GM04504 (cell line): ENCODE measurements around the gene RNPEP.
"Not testable (repeated sequence)": the region's sequence is repeated elsewhere in the genome, so short reads cannot be mapped to it uniquely, and the experiment has no call there.

Experiments used
- DNase-seq: peaks from one replicate; pipeline ENCODE4 v3.0.0-alpha.2; 2012; ENCODE audit warnings: low read depth

The RNPEP gene, protein sequence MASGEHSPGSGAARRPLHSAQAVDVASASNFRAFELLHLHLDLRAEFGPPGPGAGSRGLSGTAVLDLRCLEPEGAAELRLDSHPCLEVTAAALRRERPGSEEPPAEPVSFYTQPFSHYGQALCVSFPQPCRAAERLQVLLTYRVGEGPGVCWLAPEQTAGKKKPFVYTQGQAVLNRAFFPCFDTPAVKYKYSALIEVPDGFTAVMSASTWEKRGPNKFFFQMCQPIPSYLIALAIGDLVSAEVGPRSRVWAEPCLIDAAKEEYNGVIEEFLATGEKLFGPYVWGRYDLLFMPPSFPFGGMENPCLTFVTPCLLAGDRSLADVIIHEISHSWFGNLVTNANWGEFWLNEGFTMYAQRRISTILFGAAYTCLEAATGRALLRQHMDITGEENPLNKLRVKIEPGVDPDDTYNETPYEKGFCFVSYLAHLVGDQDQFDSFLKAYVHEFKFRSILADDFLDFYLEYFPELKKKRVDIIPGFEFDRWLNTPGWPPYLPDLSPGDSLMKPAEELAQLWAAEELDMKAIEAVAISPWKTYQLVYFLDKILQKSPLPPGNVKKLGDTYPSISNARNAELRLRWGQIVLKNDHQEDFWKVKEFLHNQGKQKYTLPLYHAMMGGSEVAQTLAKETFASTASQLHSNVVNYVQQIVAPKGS

GRCh38 chr1:201982623-201983379 is at the start of gene RNPEP:
RNPEP (plus strand) TSS chr1:201982648; CDS start chr1:201982667, 19 bp downstream.
- peak; percentile 50 for DNase-seq

DNA sequence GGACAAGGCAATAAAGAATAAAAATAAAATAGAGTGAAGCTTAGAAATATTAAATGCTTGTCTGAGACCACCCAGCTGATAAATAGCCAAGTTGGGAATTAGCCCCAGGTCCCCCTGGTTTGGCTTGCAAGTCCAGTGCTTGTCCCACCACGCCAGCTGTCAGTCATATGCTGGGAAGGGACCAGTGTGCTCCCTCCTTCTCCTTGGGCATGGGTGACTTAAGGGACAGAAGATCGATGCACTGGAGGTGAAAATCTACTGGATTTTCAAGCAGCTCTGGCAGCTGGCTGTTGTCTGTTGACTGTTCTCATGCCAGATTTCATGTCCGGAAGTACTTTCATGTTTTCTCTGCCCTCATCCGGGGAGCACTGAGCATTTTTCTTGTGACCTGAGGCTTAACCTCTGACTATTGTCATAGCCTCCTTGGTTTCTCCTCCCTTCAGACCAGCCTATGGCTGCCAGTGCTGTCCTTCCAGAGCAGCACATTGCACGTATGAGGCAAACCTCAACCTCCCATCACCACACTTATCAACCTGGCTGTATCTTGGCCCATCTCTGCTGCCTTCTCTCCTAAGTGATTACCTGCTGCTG is 48.5 kb upstream of the RNPEP start:
- DNase-seq: no peak

DNA sequence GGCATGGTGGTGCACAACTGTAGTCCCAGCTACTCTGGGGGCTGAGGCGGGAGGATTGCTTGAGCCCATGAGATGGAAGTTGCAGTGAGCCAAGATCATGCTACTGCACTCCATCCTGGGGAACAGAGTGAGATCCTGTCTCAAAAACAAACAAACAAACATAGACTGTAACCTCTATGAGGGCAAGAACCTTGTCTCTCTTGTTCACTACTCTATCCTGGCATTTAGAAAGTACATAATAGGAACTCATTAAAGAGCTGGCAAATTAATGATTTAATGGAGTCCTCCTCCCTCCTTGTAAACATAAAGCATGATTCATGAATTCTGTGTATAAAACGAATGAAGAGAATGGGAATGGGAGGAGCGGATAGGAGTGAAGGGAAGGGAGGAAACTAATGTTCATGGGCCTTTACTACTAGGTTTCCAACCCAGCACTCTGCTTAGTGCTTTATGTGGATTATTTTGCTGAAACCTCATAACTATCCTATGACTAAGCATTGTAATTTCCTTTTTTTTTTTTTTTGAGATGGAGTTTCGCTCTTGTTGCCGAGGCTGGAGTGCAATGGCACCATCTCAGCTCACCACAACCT is 44.7 kb upstream of the RNPEP start:
- DNase-seq: peak; percentile 62

GRCh38 chr1:201938440-201939035 is 43.9 kb upstream of the RNPEP start:
- no peak for DNase-seq

- DNase-seq: no peak
Observed at GRCh38 chr1:201939148-201939547, 43.3 kb upstream of the RNPEP start.

DNA sequence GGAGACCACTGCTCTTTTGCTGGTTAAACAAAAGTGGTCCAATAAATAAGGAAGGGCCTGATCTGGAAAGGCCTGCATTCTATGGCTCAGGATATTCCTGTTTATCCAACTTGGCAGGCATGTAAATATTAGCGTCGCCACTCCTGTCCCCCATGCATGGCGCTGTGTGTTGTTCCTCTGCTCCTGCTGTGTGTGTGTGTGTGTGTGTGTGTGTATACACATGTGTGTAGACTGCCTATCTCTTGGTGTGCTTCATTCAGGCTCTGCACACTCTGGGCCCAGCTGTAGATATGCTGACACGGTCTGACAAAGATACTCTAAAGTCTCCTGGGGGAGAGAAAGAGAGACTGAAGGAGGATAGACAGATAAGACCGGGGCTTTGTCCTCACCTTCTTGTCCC is 42.9 kb upstream of the RNPEP start:
- DNase-seq: no peak

- not testable (repeated sequence) for DNase-seq
Observed at GRCh38 chr1:201940316-201940715, 42.1 kb upstream of the RNPEP start.

DNA sequence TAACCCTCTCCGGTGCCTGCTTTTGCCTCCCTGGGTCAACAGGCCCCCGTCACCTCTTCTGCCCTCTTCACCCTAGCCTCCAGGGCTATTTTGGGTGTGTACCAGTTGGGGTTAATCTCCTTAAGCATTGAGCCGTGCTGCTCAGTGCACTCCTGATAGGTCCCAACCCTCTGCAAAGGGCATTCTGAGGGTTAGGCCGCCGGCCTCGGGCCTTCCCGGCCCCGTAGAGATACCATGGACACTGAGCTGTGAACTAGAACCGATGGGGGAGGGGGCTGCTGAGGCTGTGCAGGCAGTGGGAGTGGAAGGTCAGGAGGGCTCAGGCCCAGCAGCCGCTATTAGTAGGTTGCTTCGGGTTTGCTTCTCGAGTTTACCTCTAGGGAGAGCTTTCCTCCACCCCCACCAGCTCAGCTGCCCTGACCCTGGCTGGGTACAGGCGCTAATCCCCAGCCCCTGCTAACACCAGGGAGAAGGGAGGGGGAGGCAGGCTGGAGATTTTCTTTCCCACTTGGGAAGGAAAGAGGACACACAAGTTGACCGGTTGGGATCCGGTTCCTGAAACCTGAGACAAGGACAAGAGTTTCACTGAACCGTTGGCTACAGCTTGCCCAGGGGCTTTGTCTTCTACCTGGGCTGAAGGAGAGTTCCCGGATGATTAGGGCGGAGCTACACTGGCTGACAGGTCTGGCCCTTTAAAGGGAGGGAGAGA is 40.9 kb upstream of the RNPEP start:
- no peak for DNase-seq

GRCh38 chr1:201942129-201942495 is 40.3 kb upstream of the RNPEP start:
- DNase-seq: no peak

GRCh38 chr1:201944002-201944401 is 38.4 kb upstream of the RNPEP start:
- DNase-seq: no peak

DNA sequence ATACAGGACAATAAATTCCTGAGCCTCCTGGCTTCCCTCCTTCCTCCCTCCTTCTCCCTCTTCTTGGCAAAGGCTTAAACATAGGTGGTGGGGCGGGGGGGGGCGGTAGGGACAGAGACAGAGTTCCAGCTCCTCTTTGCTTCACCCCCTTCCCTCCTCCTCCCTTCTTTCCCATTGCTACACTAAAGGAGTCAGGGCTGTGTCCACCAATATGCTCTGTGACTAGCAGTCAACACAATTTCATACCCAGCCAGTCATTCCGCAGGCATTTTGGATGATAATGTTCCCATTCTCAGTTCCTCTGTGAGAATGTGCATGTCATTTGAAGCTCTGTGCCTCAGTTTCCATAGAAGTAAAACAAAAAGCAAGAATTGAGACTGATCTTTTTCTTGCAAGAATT is 37.8 kb upstream of the RNPEP start:
- no peak for DNase-seq

DNA sequence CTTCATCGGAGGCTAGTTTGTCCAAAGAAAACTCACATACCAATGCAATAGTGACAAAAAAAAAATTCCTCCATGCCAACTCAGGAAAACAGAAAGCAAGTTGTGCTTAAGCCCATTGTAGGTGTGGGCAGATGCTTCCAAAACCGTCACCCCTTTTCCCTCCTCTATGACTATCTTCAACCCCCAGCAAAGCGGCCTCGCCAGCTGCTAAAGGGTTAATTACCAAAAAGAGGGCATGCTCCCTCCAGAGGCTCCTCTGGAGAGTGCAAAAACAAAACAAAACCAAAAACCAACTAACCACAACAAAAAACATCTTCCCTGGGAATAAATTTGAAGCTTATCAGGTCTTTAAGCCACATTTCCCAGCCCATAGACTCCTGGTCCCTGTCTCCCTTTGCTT is 37.3 kb upstream of the RNPEP start:
- no peak for DNase-seq

GRCh38 chr1:201945863-201946223 is 36.6 kb upstream of the RNPEP start:
- DNase-seq: no peak

- peak; percentile 84 for DNase-seq
Observed at GRCh38 chr1:201946224-201946908, 36.1 kb upstream of the RNPEP start, which contains the start of gene LMOD1. LMOD1 (minus strand) TSS chr1:201946548; CDS start chr1:201946340, 208 bp downstream.

GRCh38 chr1:201947697-201948008 is 34.8 kb upstream of the RNPEP start:
- DNase-seq: no peak

- DNase-seq: no peak
Observed at GRCh38 chr1:201949491-201949890, 33.0 kb upstream of the RNPEP start.

GRCh38 chr1:201954263-201955008 is 28.0 kb upstream of the RNPEP start:
- DNase-seq: no peak

DNA sequence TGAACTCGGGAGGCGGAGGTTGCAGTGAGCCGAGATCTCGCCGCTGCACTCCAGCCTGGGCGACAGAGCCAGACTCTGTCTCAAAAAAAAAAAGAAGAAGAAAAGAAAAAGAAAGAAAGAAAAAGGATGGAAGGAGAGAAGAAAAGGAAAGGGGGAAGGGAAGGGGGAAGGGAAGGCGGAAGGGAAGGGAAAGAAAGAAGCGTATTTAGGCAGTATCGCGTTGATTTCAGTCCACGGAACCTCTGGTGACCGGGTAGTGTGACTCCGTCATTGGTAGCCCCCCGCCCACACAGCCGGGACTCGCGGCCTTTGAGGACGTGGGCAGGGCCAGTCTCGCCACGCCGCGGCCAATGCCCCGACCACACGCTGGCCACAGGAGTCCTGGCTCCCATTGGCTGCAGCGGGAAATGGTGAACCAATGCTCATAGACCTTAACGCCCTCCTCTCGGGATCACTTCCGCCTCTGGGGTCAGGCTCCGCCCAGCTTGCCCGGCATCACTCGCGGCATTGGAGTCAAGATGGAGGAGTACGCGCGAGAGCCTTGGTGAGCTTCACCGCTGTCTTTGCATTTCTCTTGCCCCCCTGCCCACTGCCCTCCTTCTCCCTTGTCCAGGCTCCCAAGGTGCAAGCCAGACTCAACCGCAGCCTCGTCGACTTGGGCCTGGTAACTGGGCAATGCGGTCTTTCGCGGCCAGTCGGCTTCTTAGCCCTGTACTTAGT is 27.3 kb upstream of the RNPEP start, which contains the start of gene TIMM17A:
Gene TIMM17A, plus strand, starts transcription at position 495 of the 720 bp plus-strand sequence. Its CDS starts 24 bp downstream, at position 519.
- DNase-seq: peak; percentile 98

GRCh38 chr1:201955729-201956143 is 26.7 kb upstream of the RNPEP start:
- no peak for DNase-seq
